ENCODE measurements around the gene ARSG. TPM values are rescaled to one million over a fixed set of nuclear protein-coding genes. Genes with fewer than 3 reads are reported as not detected.

The ARSG gene
- polyA plus RNA-seq, 1 donor = 3.7 TPM

Other genes with a start within 250 kb of the ARSG start
- gene AMZ2, start 43.5 kb upstream of the ARSG start, polyA plus RNA-seq (ENCODE audit: insufficient read length) = 63.5 TPM
- 0.57 TPM for gene SLC16A6, start 368 bp upstream of the ARSG start, polyA plus RNA-seq (ENCODE audit: insufficient read length)
- 39.9 TPM for gene WIPI1, start 166.0 kb downstream of the ARSG start, polyA plus RNA-seq (ENCODE audit: insufficient read length)
- gene PRKAR1A, start 220.9 kb downstream of the ARSG start, polyA plus RNA-seq (ENCODE audit: insufficient read length) = 379 TPM